HG03342 (cell line): ENCODE measurements around the gene CD180.
A peak's percentile ranks its signal among the peaks of the same experiment; 100 is the strongest.

Experiments used
- ATAC-seq: cut with Tn5 transposase; IDR thresholded peaks from one replicate; pipeline ENCODE4 v1.9.1; 2021; ENCODE audit warnings: mild to moderate bottlenecking, moderate library complexity; ENCODE audit not compliant: unreplicated experiment

The CD180 gene

GRCh38 chr5:67214036-67214435, 17.4 kb upstream of the CD180 start:
- no peak for ATAC-seq

- no peak for ATAC-seq
Measured at GRCh38 chr5:67211926-67212325, 15.3 kb upstream of the CD180 start.

- peak; percentile 39 for ATAC-seq
Measured at GRCh38 chr5:67209141-67209771, 12.7 kb upstream of the CD180 start.

GRCh38 chr5:67208403-67208802, 11.8 kb upstream of the CD180 start:
- no peak for ATAC-seq

GRCh38 chr5:67206929-67207328, 10.3 kb upstream of the CD180 start:
- peak; percentile 82 for ATAC-seq

- peak; percentile 27 for ATAC-seq
Measured at GRCh38 chr5:67206461-67206860, 9.9 kb upstream of the CD180 start.

GRCh38 chr5:67205981-67206380, 9.4 kb upstream of the CD180 start:
- no peak for ATAC-seq

- no peak for ATAC-seq
Measured at GRCh38 chr5:67204821-67205220, 8.2 kb upstream of the CD180 start.

GRCh38 chr5:67203701-67204074, 7.1 kb upstream of the CD180 start:
- no peak for ATAC-seq

GRCh38 chr5:67202828-67203227, 6.2 kb upstream of the CD180 start:
- no peak for ATAC-seq

GRCh38 chr5:67201897-67202549, 5.4 kb upstream of the CD180 start:
- no peak for ATAC-seq

GRCh38 chr5:67200809-67201562, 4.4 kb upstream of the CD180 start:
- ATAC-seq, result peak; percentile 30

GRCh38 chr5:67199859-67200258, 3.3 kb upstream of the CD180 start:
- ATAC-seq, result no peak

- ATAC-seq, result no peak
Measured at GRCh38 chr5:67198917-67199316, 2.3 kb upstream of the CD180 start.

- ATAC-seq, result no peak
Measured at GRCh38 chr5:67197536-67197935, 937 bp upstream of the CD180 start.

- peak; percentile 33 for ATAC-seq
Measured at GRCh38 chr5:67195406-67196275, 958 bp downstream of the CD180 start.

- no peak for ATAC-seq
Measured at GRCh38 chr5:67194166-67194565, 2.4 kb downstream of the CD180 start.

GRCh38 chr5:67193439-67193807, 3.2 kb downstream of the CD180 start:
- no peak for ATAC-seq

GRCh38 chr5:67192719-67193438, 3.7 kb downstream of the CD180 start:
- no peak for ATAC-seq

- no peak for ATAC-seq
Measured at GRCh38 chr5:67190861-67191260, 5.7 kb downstream of the CD180 start.

- ATAC-seq, result no peak
Measured at GRCh38 chr5:67190410-67190809, 6.2 kb downstream of the CD180 start.
